H9 (cell line): Measurements from ENCODE around the gene BCAR1. TPM values are rescaled to one million over a fixed set of nuclear protein-coding genes. Genes with fewer than 3 reads are reported as not detected.

Source experiments
- DNase-seq: peaks from one replicate; pipeline ENCODE4 v3.0.0-alpha.2; 2017
- H2AFZ ChIP-seq: one replicate; pipeline ENCODE4 v1.6.1; 2013; ENCODE audit warnings: mild to moderate bottlenecking, low read length, control low read depth, moderate library complexity
- H2AK5ac ChIP-seq: 2 replicates; pipeline ENCODE4 v1.6.1; 2013; ENCODE audit warnings: low read length, control low read depth, mixed read lengths; ENCODE audit not compliant: insufficient read length
- H2BK120ac ChIP-seq: one replicate; pipeline ENCODE4 v1.6.1; 2013; ENCODE audit warnings: low read depth, mild to moderate bottlenecking, low read length, control low read depth, inconsistent platforms; ENCODE audit not compliant: poor library complexity, severe bottlenecking
- H2BK12ac ChIP-seq: 2 replicates; pipeline ENCODE4 v1.6.1; 2013; ENCODE audit warnings: low read length, control low read depth, mixed read lengths, low read depth; ENCODE audit not compliant: insufficient read length
- H2BK15ac ChIP-seq: 2 replicates; pipeline ENCODE4 v1.6.1; 2013; ENCODE audit warnings: low read depth, low read length, control low read depth
- H2BK20ac ChIP-seq: one replicate; pipeline ENCODE4 v1.6.1; 2013; ENCODE audit warnings: low read depth, mild to moderate bottlenecking, low read length, control low read depth, inconsistent platforms; ENCODE audit not compliant: poor library complexity, severe bottlenecking
- H2BK5ac ChIP-seq: 2 replicates; pipeline ENCODE4 v1.6.1; 2013; ENCODE audit warnings: low read length, control low read depth, mixed read lengths; ENCODE audit not compliant: insufficient read length
- H3K14ac ChIP-seq: 2 replicates; pipeline ENCODE4 v1.6.1; 2013; ENCODE audit warnings: low read length, control low read depth; ENCODE audit not compliant: insufficient read depth
- H3K18ac ChIP-seq: 2 replicates; pipeline ENCODE4 v1.6.1; 2013; ENCODE audit warnings: low read depth, mild to moderate bottlenecking, mixed read lengths, low read length, control low read depth; ENCODE audit not compliant: insufficient read length
- H3K23ac ChIP-seq: 2 replicates; pipeline ENCODE4 v1.6.1; 2013; ENCODE audit warnings: low read length, control low read depth, mixed read lengths, low read depth; ENCODE audit not compliant: insufficient read length
- H3K23me2 ChIP-seq: 2 replicates; pipeline ENCODE4 v1.6.1; 2013; ENCODE audit warnings: low read depth, mild to moderate bottlenecking, mixed read lengths, low read length, control low read depth; ENCODE audit not compliant: insufficient read length, poor library complexity, severe bottlenecking
- H3K27ac ChIP-seq: 2 replicates; pipeline ENCODE4 v1.5.1; 2013; ENCODE audit warnings: low read length, control low read depth, mixed read lengths, low read depth; ENCODE audit not compliant: insufficient read length
- H3K27me3 ChIP-seq: 2 replicates; pipeline ENCODE4 v1.6.1; 2013; ENCODE audit warnings: low read length, control low read depth, inconsistent platforms; ENCODE audit not compliant: insufficient read depth
- H3K4ac ChIP-seq: 2 replicates; pipeline ENCODE4 v1.6.1; 2013; ENCODE audit warnings: low read depth, mild to moderate bottlenecking, control low read depth, inconsistent platforms, low read length, moderate library complexity
- H3K4me1 ChIP-seq: 2 replicates; pipeline ENCODE4 v1.6.1; 2013; ENCODE audit warnings: low read length, control low read depth, inconsistent platforms; ENCODE audit not compliant: insufficient read depth
- H3K4me2 ChIP-seq: 2 replicates; pipeline ENCODE4 v1.6.1; 2013; ENCODE audit warnings: low read length, control low read depth, mixed read lengths; ENCODE audit not compliant: insufficient read length, insufficient read depth
- H3K56ac ChIP-seq: 2 replicates; pipeline ENCODE4 v1.6.1; 2013; ENCODE audit warnings: low read depth, mild to moderate bottlenecking, mixed read lengths, low read length, control low read depth; ENCODE audit not compliant: insufficient read length
- H3K79me1 ChIP-seq: 2 replicates; pipeline ENCODE4 v1.6.1; 2013; ENCODE audit warnings: low read depth, mild to moderate bottlenecking, moderate library complexity, low read length, control low read depth, inconsistent platforms; ENCODE audit not compliant: insufficient read depth, poor library complexity, severe bottlenecking
- H3K79me2 ChIP-seq: 2 replicates; pipeline ENCODE4 v1.6.1; 2013; ENCODE audit warnings: low read length, control low read depth, inconsistent platforms; ENCODE audit not compliant: insufficient read depth
- H3K9ac ChIP-seq: 2 replicates; pipeline ENCODE4 v1.6.1; 2013; ENCODE audit warnings: low read length, control low read depth, mixed read lengths; ENCODE audit not compliant: insufficient read length; ENCODE audit errors: extremely low read depth
- H3K9me3 ChIP-seq: one replicate; pipeline ENCODE4 v1.6.1; 2013; ENCODE audit warnings: low read depth, low read length, inconsistent platforms; ENCODE audit not compliant: control insufficient read depth
- H3T11ph ChIP-seq: one replicate; pipeline ENCODE4 v1.6.1; 2013; ENCODE audit warnings: mild to moderate bottlenecking, low read length, control low read depth, inconsistent platforms
- H4K20me1 ChIP-seq: one replicate; pipeline ENCODE4 v1.6.1; 2013; ENCODE audit not compliant: control insufficient read depth, insufficient read length, insufficient read depth
- H4K5ac ChIP-seq: 2 replicates; pipeline ENCODE4 v1.6.1; 2013; ENCODE audit warnings: low read depth, mild to moderate bottlenecking, mixed read lengths, low read length, control low read depth; ENCODE audit not compliant: insufficient read length
- H4K8ac ChIP-seq: replicated peaks from 2 replicates; pipeline ENCODE4 v1.6.1; 2013; ENCODE audit warnings: low read length, control low read depth, mixed read lengths, low read depth; ENCODE audit not compliant: insufficient read length
- H4K91ac ChIP-seq: 2 replicates; pipeline ENCODE4 v1.6.1; 2013; ENCODE audit warnings: low read depth, mild to moderate bottlenecking, moderate library complexity, mixed read lengths, low read length, control low read depth; ENCODE audit not compliant: insufficient read length
- H3K27ac Mint-ChIP-seq, 3 experiments: 2 replicates in 2 of 3; 3 replicates in 1 of 3; pipeline ENCODE4 v1.8.0; 2020 to 2021; ENCODE audit warnings: mixed read lengths in 3 of 3, mild to moderate bottlenecking in 1 of 3, moderate library complexity in 1 of 3
- H3K27me3 Mint-ChIP-seq: 2 replicates; pipeline ENCODE4 v1.8.0; 2021; ENCODE audit warnings: low read depth, mild to moderate bottlenecking, moderate library complexity, mixed read lengths
- H3K36me3 Mint-ChIP-seq, 3 experiments: 2 replicates in 2 of 3; 3 replicates in 1 of 3; pipeline ENCODE4 v1.8.0; 2020 to 2021; ENCODE audit warnings: low read depth in 3 of 3, mixed read lengths in 3 of 3; ENCODE audit not compliant: insufficient read depth in 1 of 3
- H3K4me1 Mint-ChIP-seq, 2 experiments: 2 replicates each; pipeline ENCODE4 v1.8.0; 2020; ENCODE audit warnings: mixed read lengths in 2 of 2
- H3K4me3 Mint-ChIP-seq, 2 experiments: 2 replicates in 1 of 2; 3 replicates in 1 of 2; pipeline ENCODE4 v1.8.0; 2020 to 2021; ENCODE audit warnings: mild to moderate bottlenecking in 2 of 2, mixed read lengths in 2 of 2, moderate library complexity in 1 of 2
- H3K9me3 Mint-ChIP-seq, 2 experiments: 2 replicates in 1 of 2; 3 replicates in 1 of 2; pipeline ENCODE4 v1.8.0; 2020; ENCODE audit warnings: mild to moderate bottlenecking in 2 of 2, mixed read lengths in 2 of 2, moderate library complexity in 1 of 2
- WGBS: extraction: QIAGEN DNeasy Blood & Tissue Kit; methylation state at CpG from one replicate; pipeline ENCODE4 v1.1.7; 2013; ENCODE audit warnings: missing lambda C conversion rate, low lambda C conversion rate, mixed read lengths; ENCODE audit not compliant: insufficient read length; ENCODE audit errors: extremely low coverage; 5-methylcytosine and 5-hydroxymethylcytosine counted together
- total RNA-seq: library from RNA; stranded (reverse); gene quantifications from 2 replicates; pipeline ENCODE4 v1.2.1, GENCODE V29; 2021
- TF ChIP-seq, protein P1 (sequence below): fragments of 200-600 bp; sonication (generic); conservative IDR thresholded peaks from 3 replicates; pipeline ENCODE4 v1.8.0; 2021; ENCODE audit warnings: antibody characterized with exemption, mild to moderate bottlenecking

The BCAR1 gene
- total RNA-seq, 1 experiment from 2014 or later: 97.1 TPM

DNA sequence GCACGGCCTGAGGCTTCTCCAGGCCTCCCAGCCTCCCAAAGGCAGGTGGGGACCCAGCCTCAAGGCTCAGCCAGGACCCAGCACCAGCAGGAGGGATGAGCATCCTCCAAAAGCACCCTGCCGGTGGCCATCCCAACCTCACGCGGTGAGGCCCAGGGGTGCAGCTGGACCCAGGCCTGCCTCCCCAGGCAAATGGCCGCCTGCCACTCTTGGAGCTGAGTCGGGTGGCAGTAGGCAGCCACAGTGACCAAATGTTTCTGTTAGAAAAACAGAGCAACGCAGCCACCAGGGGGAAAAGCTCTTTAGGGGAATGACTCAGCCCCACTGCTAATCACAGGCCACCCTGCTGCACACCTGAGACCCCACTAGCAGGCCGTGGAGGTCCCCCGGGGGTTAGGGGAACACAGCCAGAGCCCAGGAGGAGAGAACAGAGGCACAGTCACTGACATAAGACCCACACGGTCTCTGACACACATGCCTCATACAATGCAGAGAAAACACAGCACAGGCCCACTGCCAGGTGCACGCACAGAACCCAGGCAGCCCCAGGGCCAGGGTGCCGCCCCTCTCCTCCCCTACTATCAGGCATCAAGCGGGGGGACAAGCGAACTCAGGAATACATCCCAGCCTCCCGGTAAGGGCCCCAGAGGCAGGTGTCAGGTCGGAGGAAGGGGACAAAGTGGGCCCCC is 12.4 kb downstream of the BCAR1 start:
- no CpG with 5 or more reads among the region's 16 CpGs for WGBS
- H2BK20ac ChIP-seq: no peak overlapping the region
- peak; percentile 31 for DNase-seq
- peaks cover 8 to 21% of the 10 kb centered on the region in 2 experiments for H3K4me1 Mint-ChIP-seq
- no peaks in the 10 kb centered on the region for H3K27me3 ChIP-seq
- no peak overlapping the region for H3K56ac ChIP-seq
- H2BK15ac ChIP-seq: no peak overlapping the region
- no peak overlapping the region for H3K9ac ChIP-seq
- no peaks in the 10 kb centered on the region for H3K27me3 Mint-ChIP-seq
- no peak overlapping the region for H3T11ph ChIP-seq
- no peak overlapping the region for H3K14ac ChIP-seq
- peaks cover 12% of the 10 kb centered on the region; the same call in 1 of the 2 replicates for H3K79me2 ChIP-seq
- no peak overlapping the region for H3K4me2 ChIP-seq
- H4K20me1 ChIP-seq: no peaks in the 10 kb centered on the region
- TF ChIP-seq, protein P1, sequence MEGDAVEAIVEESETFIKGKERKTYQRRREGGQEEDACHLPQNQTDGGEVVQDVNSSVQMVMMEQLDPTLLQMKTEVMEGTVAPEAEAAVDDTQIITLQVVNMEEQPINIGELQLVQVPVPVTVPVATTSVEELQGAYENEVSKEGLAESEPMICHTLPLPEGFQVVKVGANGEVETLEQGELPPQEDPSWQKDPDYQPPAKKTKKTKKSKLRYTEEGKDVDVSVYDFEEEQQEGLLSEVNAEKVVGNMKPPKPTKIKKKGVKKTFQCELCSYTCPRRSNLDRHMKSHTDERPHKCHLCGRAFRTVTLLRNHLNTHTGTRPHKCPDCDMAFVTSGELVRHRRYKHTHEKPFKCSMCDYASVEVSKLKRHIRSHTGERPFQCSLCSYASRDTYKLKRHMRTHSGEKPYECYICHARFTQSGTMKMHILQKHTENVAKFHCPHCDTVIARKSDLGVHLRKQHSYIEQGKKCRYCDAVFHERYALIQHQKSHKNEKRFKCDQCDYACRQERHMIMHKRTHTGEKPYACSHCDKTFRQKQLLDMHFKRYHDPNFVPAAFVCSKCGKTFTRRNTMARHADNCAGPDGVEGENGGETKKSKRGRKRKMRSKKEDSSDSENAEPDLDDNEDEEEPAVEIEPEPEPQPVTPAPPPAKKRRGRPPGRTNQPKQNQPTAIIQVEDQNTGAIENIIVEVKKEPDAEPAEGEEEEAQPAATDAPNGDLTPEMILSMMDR: peak; percentile 32; the same call in 1 of the 3 replicates
- H3K79me1 ChIP-seq: peaks cover 3% of the 10 kb centered on the region
- no peak overlapping the region for H4K91ac ChIP-seq
- H2AK5ac ChIP-seq: no peak overlapping the region
- no peak overlapping the region for H2BK12ac ChIP-seq
- H3K23ac ChIP-seq: no peak overlapping the region
- H4K5ac ChIP-seq: no peak overlapping the region
- no peaks in the 10 kb centered on the region for H3K23me2 ChIP-seq
- H3K4ac ChIP-seq: no peak overlapping the region
- peak overlapping the region in 2 of 3 experiments; percentile 84 to 97; a peak in 4 of 7 replicates for H3K27ac Mint-ChIP-seq
- no peaks in the 10 kb centered on the region for H3K4me1 ChIP-seq
- H2BK5ac ChIP-seq: no peak overlapping the region
- H3K4me3 Mint-ChIP-seq: no peak overlapping the region
- H3K9me3 Mint-ChIP-seq: no peaks in the 10 kb centered on the region
- H3K9me3 ChIP-seq: no peaks in the 10 kb centered on the region
- no peak overlapping the region for H3K18ac ChIP-seq
- H4K8ac ChIP-seq: no peak overlapping the region
- no peak overlapping the region for H2AFZ ChIP-seq
- H3K36me3 Mint-ChIP-seq: peaks cover 39 to 64% (median 59%) of the 10 kb centered on the region in 3 experiments; a peak in 6 of 7 replicates
- H3K27ac ChIP-seq: no peak overlapping the region
- no peak overlapping the region for H2BK120ac ChIP-seq
